Thoracic aorta (tissue), 2 donors: ENCODE data around the gene TTC14. TPM values are rescaled to one million over a fixed set of nuclear protein-coding genes. Genes with fewer than 3 reads are reported as not detected.

ENCODE experiments used
- ATAC-seq: fragments of 150-250 bp; one replicate; pipeline ENCODE4 v1.8.0; 2017; ENCODE audit warnings: low read depth; ENCODE audit not compliant: insufficient number of reproducible peaks, low FRiP score
- DNase-seq: peaks from one replicate; pipeline ENCODE4 v3.0.0-alpha.2; 2020; ENCODE audit warnings: low spot score
- H3K27ac ChIP-seq, 2 donors: fragments of 200-600 bp; sonication (generic); 1 replicate in 1 of 2; 2 replicates in 1 of 2; pipeline ENCODE4 v1.5.1; 2016; ENCODE audit warnings: mild to moderate bottlenecking in 2 of 2, moderate library complexity in 2 of 2
- H3K27me3 ChIP-seq: fragments of 200-600 bp; sonication (generic); replicated peaks from 2 replicates; pipeline ENCODE4 v1.6.0; 2016; ENCODE audit warnings: mild to moderate bottlenecking; ENCODE audit not compliant: insufficient read depth
- H3K36me3 ChIP-seq: fragments of 200-600 bp; sonication (generic); one replicate; pipeline ENCODE4 v1.5.1; 2016
- H3K4me1 ChIP-seq, 2 donors: fragments of 200-600 bp; sonication (generic); 1 replicate in 1 of 2; 2 replicates in 1 of 2; pipeline versions ENCODE4 v1.5.1 to v1.6.0; 2016; ENCODE audit warnings: low read depth in 2 of 2, mild to moderate bottlenecking in 1 of 2; ENCODE audit not compliant: control insufficient read depth in 1 of 2
- H3K4me3 ChIP-seq: fragments of 200-600 bp; sonication (generic); 2 replicates; pipeline ENCODE4 v1.5.1; 2016; ENCODE audit warnings: mild to moderate bottlenecking
- H3K9me3 ChIP-seq: fragments of 200-600 bp; sonication (generic); 2 replicates; pipeline ENCODE4 v1.5.1; 2016
- CTCF ChIP-seq: fragments of 200-600 bp; sonication (generic); IDR thresholded peaks from one replicate; pipeline ENCODE4 v1.5.1; 2019; ENCODE audit warnings: antibody characterized with exemption
- total RNA-seq, 2 donors: library from RNA; depleted of rRNA; stranded (reverse); fragments of >200 nt; gene quantifications; one replicate each; pipeline versions ENCODE4 v1.1.0 to v1.2.3, GENCODE V29; 2016

The TTC14 gene, protein sequence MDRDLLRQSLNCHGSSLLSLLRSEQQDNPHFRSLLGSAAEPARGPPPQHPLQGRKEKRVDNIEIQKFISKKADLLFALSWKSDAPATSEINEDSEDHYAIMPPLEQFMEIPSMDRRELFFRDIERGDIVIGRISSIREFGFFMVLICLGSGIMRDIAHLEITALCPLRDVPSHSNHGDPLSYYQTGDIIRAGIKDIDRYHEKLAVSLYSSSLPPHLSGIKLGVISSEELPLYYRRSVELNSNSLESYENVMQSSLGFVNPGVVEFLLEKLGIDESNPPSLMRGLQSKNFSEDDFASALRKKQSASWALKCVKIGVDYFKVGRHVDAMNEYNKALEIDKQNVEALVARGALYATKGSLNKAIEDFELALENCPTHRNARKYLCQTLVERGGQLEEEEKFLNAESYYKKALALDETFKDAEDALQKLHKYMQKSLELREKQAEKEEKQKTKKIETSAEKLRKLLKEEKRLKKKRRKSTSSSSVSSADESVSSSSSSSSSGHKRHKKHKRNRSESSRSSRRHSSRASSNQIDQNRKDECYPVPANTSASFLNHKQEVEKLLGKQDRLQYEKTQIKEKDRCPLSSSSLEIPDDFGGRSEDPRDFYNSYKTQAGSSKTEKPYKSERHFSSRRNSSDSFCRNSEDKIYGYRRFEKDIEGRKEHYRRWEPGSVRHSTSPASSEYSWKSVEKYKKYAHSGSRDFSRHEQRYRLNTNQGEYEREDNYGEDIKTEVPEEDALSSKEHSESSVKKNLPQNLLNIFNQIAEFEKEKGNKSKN
- 10 to 100 TPM; 43.1 to 79.7 TPM for total RNA-seq

- peaks cover 21% of the 10 kb centered on the region for H3K36me3 ChIP-seq
- H3K4me3 ChIP-seq = peak within 1 kb of the TSS; percentile 100
- H3K27ac ChIP-seq = peak within 1 kb of the TSS; percentile 33 to 80
- peak; percentile 93 for ATAC-seq
- peaks cover 14 to 16% of the 10 kb centered on the region in 2 donors for H3K4me1 ChIP-seq
- no peaks in the 10 kb centered on the region for H3K27me3 ChIP-seq
- no peaks in the 10 kb centered on the region for H3K9me3 ChIP-seq
- no peak for TF ChIP-seq CTCF
- DNase-seq = peak; percentile 62
Observed at GRCh38 chr3:180601688-180602666, at the start of gene TTC14. TSS of gene TTC14 (plus strand) at chr3:180602163. CDS start at chr3:180602262, 99 bp downstream.

- no peak for DNase-seq
Observed at GRCh38 chr3:180563406-180563805, 38.6 kb upstream of the TTC14 start.

DNA sequence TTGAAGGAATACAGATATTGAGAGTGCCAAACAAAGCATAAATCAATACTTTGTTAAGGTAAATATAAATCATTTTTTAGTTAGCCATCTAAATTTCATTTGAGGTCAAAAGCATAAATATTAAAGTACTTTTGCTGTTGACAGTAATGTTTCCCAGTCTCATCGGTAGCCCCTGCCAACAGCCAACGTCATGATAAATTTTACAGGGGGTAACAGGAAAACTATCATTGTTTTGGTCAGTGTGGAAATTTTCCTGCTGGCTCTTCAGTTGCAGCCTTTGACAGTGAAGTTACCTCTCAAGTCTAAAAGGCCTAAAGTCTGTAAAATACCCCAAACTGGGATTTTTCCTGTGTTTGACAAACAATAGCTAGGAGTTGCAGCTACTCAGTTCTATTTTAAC is 37.3 kb upstream of the TTC14 start:
- H3K4me3 ChIP-seq = no peak overlapping the region
- H3K27ac ChIP-seq = no peak overlapping the region
- H3K4me1 ChIP-seq = no peaks in the 10 kb centered on the region
- no peaks in the 10 kb centered on the region for H3K27me3 ChIP-seq
- no peak for DNase-seq
- TF ChIP-seq CTCF = no peak
- no peaks in the 10 kb centered on the region for H3K36me3 ChIP-seq
- ATAC-seq = no peak
- H3K9me3 ChIP-seq = no peaks in the 10 kb centered on the region

More at GRCh38 chr3:180563406-180563805, 38.6 kb upstream of the TTC14 start:
- H3K9me3 ChIP-seq = no peaks in the 10 kb centered on the region
- no peaks in the 10 kb centered on the region for H3K27me3 ChIP-seq
- no peak for ATAC-seq
- H3K4me1 ChIP-seq = no peaks in the 10 kb centered on the region
- no peak overlapping the region for H3K27ac ChIP-seq
- TF ChIP-seq CTCF = no peak
- H3K4me3 ChIP-seq = no peak overlapping the region
- no peaks in the 10 kb centered on the region for H3K36me3 ChIP-seq

DNA sequence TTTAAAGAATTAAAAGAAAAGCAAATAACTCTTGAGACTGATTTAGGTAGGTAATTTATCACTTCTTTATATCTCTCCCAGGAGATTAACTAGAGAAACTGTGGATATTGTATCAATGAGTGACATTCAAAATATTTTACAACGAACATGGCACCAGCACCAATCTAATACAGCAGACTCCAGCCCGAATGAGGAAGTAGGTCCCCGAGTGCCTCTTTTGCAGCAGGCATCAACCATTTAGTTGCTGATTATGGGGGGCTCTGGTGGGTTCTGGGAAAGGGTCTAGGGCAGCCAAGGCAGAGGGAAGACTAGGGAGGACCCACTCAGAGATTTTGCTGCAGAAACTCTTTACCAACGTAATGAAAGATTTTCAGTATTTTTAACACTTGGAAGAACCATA is 31.7 kb upstream of the TTC14 start:
- no peak for TF ChIP-seq CTCF
- Histone ChIP-seq H3K36me3 (no peaks in the 10 kb centered on the region), H3K27ac (no peak overlapping the region), H3K4me1 (no peaks in the 10 kb centered on the region), H3K4me3 (no peak overlapping the region), H3K9me3 (no peaks in the 10 kb centered on the region), H3K27me3 (no peaks in the 10 kb centered on the region)
- ATAC-seq (no peak), DNase-seq (no peak)
